ENCODE data around the gene RALY.

DNA sequence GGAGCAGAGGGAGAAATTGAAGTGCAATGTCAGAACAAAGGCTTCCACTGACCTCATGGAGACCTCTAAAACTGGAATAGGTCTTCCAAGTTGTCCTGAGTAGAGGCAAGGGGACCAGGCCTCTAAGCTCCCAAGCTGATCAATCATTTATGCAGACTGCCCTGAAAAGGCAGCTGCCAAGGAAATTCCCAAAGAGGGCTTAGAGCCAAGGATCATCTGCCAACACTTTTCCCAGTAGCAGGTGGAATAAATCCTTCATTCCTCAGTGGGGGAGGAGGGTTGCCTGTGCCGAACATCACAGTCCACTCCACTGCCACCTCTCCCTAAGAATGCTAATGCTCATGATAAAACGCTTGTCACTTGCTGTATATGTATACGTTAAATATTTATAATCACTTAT lies 29.3 kb upstream of the RALY start:
- TF ChIP-seq, protein P1, sequence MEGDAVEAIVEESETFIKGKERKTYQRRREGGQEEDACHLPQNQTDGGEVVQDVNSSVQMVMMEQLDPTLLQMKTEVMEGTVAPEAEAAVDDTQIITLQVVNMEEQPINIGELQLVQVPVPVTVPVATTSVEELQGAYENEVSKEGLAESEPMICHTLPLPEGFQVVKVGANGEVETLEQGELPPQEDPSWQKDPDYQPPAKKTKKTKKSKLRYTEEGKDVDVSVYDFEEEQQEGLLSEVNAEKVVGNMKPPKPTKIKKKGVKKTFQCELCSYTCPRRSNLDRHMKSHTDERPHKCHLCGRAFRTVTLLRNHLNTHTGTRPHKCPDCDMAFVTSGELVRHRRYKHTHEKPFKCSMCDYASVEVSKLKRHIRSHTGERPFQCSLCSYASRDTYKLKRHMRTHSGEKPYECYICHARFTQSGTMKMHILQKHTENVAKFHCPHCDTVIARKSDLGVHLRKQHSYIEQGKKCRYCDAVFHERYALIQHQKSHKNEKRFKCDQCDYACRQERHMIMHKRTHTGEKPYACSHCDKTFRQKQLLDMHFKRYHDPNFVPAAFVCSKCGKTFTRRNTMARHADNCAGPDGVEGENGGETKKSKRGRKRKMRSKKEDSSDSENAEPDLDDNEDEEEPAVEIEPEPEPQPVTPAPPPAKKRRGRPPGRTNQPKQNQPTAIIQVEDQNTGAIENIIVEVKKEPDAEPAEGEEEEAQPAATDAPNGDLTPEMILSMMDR (conservative IDR thresholded peaks at IDR 0.05) = no peak
- no peak for TF ChIP-seq ZFX (IDR thresholded peaks at IDR 0.05)

All from C4-2B (cell line).